ENCODE results near the gene DISP3. TPM values are rescaled to one million over a fixed set of nuclear protein-coding genes. Genes with fewer than 3 reads are reported as not detected.

Gene DISP3
- total and polyA plus RNA-seq, 5 experiments from 2014 or later: 0.09 to 0.96 (median 0.45) TPM; not detected in 1

GRCh38 chr1:11514366-11514765, 35.4 kb downstream of the DISP3 start:
- DNase-seq: no peak
- Mint-ChIP-seq H3K36me3 (peaks cover 0 to 18% (median 7%) of the 10 kb centered on the region in 3 donors), H3K4me1 (peaks cover 0 to 4% (median 0%) of the 10 kb centered on the region in 4 donors), H3K27me3 (peaks cover 0 to 6% (median 2%) of the 10 kb centered on the region in 5 donors), H3K4me3 (no peak overlapping the region), H3K27ac (no peak overlapping the region), H3K9me3 (peaks cover 0 to 31% (median 13%) of the 10 kb centered on the region in 9 donors)
- no peak for ATAC-seq
- POLR2A ChIA-PET: no interaction called here

- H3K9me3 Mint-ChIP-seq: peaks cover 0 to 23% (median 12%) of the 10 kb centered on the region in 9 donors
- H3K27me3 Mint-ChIP-seq: peaks cover 0 to 6% (median 2%) of the 10 kb centered on the region in 5 donors
- no peak for DNase-seq
- POLR2A ChIA-PET: no interaction called here
- H3K4me1 Mint-ChIP-seq: peaks cover 0 to 4% (median 0%) of the 10 kb centered on the region in 4 donors
- no peak overlapping the region for H3K27ac Mint-ChIP-seq
- no peak for ATAC-seq
- H3K4me3 Mint-ChIP-seq: no peak overlapping the region
- H3K36me3 Mint-ChIP-seq: peaks cover 0 to 16% (median 7%) of the 10 kb centered on the region in 3 donors
Measured at GRCh38 chr1:11515368-11516300, 36.7 kb downstream of the DISP3 start.

- Mint-ChIP-seq H3K4me3 (no peak overlapping the region), H3K4me1 (peaks cover 0 to 10% (median 0%) of the 10 kb centered on the region in 4 donors), H3K9me3 (peaks cover 0 to 15% (median 9%) of the 10 kb centered on the region in 9 donors), H3K27me3 (peaks cover 0 to 6% (median 2%) of the 10 kb centered on the region in 5 donors), H3K36me3 (peaks cover 0 to 13% (median 6%) of the 10 kb centered on the region in 3 donors), H3K27ac (no peak overlapping the region)
- DNase-seq (no peak), ATAC-seq (no peak)
- POLR2A ChIA-PET: no interaction called here
Measured at GRCh38 chr1:11516961-11517635, 38.1 kb downstream of the DISP3 start.

GRCh38 chr1:11518016-11518701, 39.2 kb downstream of the DISP3 start:
- DNase-seq: no peak
- Mint-ChIP-seq H3K27me3 (peaks cover 0 to 6% (median 0%) of the 10 kb centered on the region in 5 donors), H3K4me3 (no peak overlapping the region), H3K27ac (peak overlapping the region in 1 of 10 donors; percentile 5), H3K4me1 (peaks cover 0 to 10% (median 0%) of the 10 kb centered on the region in 4 donors), H3K36me3 (peaks cover 0 to 5% (median 0%) of the 10 kb centered on the region in 3 donors), H3K9me3 (peaks cover 0 to 7% (median 3%) of the 10 kb centered on the region in 9 donors)
- ATAC-seq: no peak
- POLR2A ChIA-PET: no interaction called here

- no peak for DNase-seq
- H3K9me3 Mint-ChIP-seq: peaks cover 0 to 7% (median 0%) of the 10 kb centered on the region in 9 donors
- ATAC-seq: no peak
- no peak overlapping the region for H3K4me3 Mint-ChIP-seq
- peaks cover 0 to 10% (median 0%) of the 10 kb centered on the region in 4 donors for H3K4me1 Mint-ChIP-seq
- H3K36me3 Mint-ChIP-seq: no peaks in the 10 kb centered on the region
- no peak overlapping the region for H3K27ac Mint-ChIP-seq
- POLR2A ChIA-PET: no interaction called here
- H3K27me3 Mint-ChIP-seq: peaks cover 0 to 6% (median 0%) of the 10 kb centered on the region in 5 donors
Measured at GRCh38 chr1:11518791-11519628, 40.1 kb downstream of the DISP3 start.

GRCh38 chr1:11519629-11520031, 40.7 kb downstream of the DISP3 start:
- DNase-seq: no peak
- Mint-ChIP-seq H3K4me3 (no peak overlapping the region), H3K4me1 (peaks cover 0 to 10% (median 0%) of the 10 kb centered on the region in 4 donors), H3K9me3 (peaks cover 0 to 2% (median 0%) of the 10 kb centered on the region in 9 donors), H3K27ac (peak overlapping the region in 1 of 10 donors; percentile 31), H3K27me3 (peaks cover 0 to 6% (median 0%) of the 10 kb centered on the region in 5 donors), H3K36me3 (no peaks in the 10 kb centered on the region)
- POLR2A ChIA-PET: no interaction called here
- no peak for ATAC-seq

- POLR2A ChIA-PET: no interaction called here
- no peak overlapping the region for H3K4me3 Mint-ChIP-seq
- H3K27ac Mint-ChIP-seq: peak overlapping the region in 1 of 10 donors; percentile 22
- peaks cover 0 to 6% (median 0%) of the 10 kb centered on the region in 5 donors for H3K27me3 Mint-ChIP-seq
- DNase-seq (peak in 1 of 10 donors; percentile 58), ATAC-seq (no peak)
- no peaks in the 10 kb centered on the region for H3K9me3 Mint-ChIP-seq
- peaks cover 0 to 10% (median 0%) of the 10 kb centered on the region in 4 donors for H3K4me1 Mint-ChIP-seq
- no peaks in the 10 kb centered on the region for H3K36me3 Mint-ChIP-seq
Measured at GRCh38 chr1:11520531-11521233, 41.7 kb downstream of the DISP3 start.

- DNase-seq: peak in 1 of 10 donors; percentile 26
- POLR2A ChIA-PET: no interaction called here
- Mint-ChIP-seq H3K9me3 (no peaks in the 10 kb centered on the region), H3K27me3 (peaks cover 0 to 6% (median 0%) of the 10 kb centered on the region in 5 donors), H3K4me3 (no peak overlapping the region), H3K36me3 (no peaks in the 10 kb centered on the region), H3K4me1 (peaks cover 0 to 10% (median 0%) of the 10 kb centered on the region in 4 donors), H3K27ac (peak overlapping the region in 1 of 10 donors; percentile 25)
- ATAC-seq: no peak
Measured at GRCh38 chr1:11521582-11522399, 42.8 kb downstream of the DISP3 start.

- ATAC-seq: no peak
- H3K27me3 Mint-ChIP-seq: no peaks in the 10 kb centered on the region
- H3K9me3 Mint-ChIP-seq: no peaks in the 10 kb centered on the region
- H3K4me3 Mint-ChIP-seq: no peak overlapping the region
- H3K36me3 Mint-ChIP-seq: no peaks in the 10 kb centered on the region
- H3K4me1 Mint-ChIP-seq: peaks cover 0 to 6% (median 0%) of the 10 kb centered on the region in 4 donors
- peak in 1 of 10 donors; percentile 52 for DNase-seq
- H3K27ac Mint-ChIP-seq: no peak overlapping the region
- POLR2A ChIA-PET: no interaction called here
Measured at GRCh38 chr1:11522400-11523235, 43.7 kb downstream of the DISP3 start.

GRCh38 chr1:11523261-11523660, 44.3 kb downstream of the DISP3 start:
- H3K27ac Mint-ChIP-seq: no peak overlapping the region
- POLR2A ChIA-PET: no interaction called here
- ATAC-seq (no peak), DNase-seq (no peak)
- no peaks in the 10 kb centered on the region for H3K36me3 Mint-ChIP-seq
- H3K4me3 Mint-ChIP-seq: no peak overlapping the region
- H3K4me1 Mint-ChIP-seq: peaks cover 0 to 6% (median 0%) of the 10 kb centered on the region in 4 donors
- no peaks in the 10 kb centered on the region for H3K9me3 Mint-ChIP-seq
- no peaks in the 10 kb centered on the region for H3K27me3 Mint-ChIP-seq

Measured in naive thymus-derived CD8-positive, alpha-beta T cell (primary cell).